Measurements from ENCODE around the gene ZBTB7B.

Gene ZBTB7B

GRCh38 chr1:154998818-154999570 lies 3.6 kb upstream of the ZBTB7B start:
- no peaks in the 10 kb centered on the region for H3K27me3 ChIP-seq (ENCODE audit: low read depth)
- no peaks in the 10 kb centered on the region for H3K36me3 ChIP-seq (replicated peaks)
- H3K9me3 ChIP-seq = no peaks in the 10 kb centered on the region
- peak overlapping the region; percentile 77 for H3K4me3 ChIP-seq
- in situ Hi-C loops (cut with MboI; ENCODE audit: low sequenced_read_pairs) = loop anchor here (5.0 kb wide), 1 partner anchor 63 kb away; the partner anchor contains the start of gene EFNA4
- peak; percentile 73 to 91 for DNase-seq (ENCODE audit: low spot score in 2 of 2)
- H3K4me1 ChIP-seq = peaks cover 17% of the 10 kb centered on the region

- H3K27me3 ChIP-seq (ENCODE audit: low read depth) = no peaks in the 10 kb centered on the region
- H3K9me3 ChIP-seq = no peaks in the 10 kb centered on the region
- peaks cover 22% of the 10 kb centered on the region for H3K4me1 ChIP-seq
- no peaks in the 10 kb centered on the region; the same call in 1 of the 2 replicates for H3K36me3 ChIP-seq (replicated peaks)
- DNase-seq (ENCODE audit: low spot score in 2 of 2) = peak; percentile 65 to 76
- H3K4me3 ChIP-seq = peak overlapping the region; percentile 77
- in situ Hi-C loops (cut with MboI; ENCODE audit: low sequenced_read_pairs) = loop anchor here (5.0 kb wide), 1 partner anchor 63 kb away; the partner anchor contains the start of gene EFNA4
These were observed 2.8 kb upstream of the ZBTB7B start for GRCh38 chr1:154999571-155000410.

DNA sequence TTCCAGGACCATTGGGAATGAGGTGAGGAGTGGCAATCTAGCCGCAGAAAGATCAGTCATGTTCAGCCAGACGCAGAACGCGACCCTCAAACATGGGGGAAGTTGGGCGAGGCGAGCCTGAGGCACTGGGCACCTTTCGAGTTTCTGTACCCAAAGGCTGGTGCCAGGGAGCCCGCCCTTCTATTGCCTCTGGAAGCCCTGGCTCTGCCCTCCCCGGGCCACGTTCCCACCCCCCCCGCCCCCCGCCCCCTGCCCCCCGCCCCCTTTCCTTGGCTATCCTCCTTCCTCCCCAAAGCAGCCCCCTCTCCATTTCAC lies 2.2 kb upstream of the ZBTB7B start:
- peak overlapping the region; percentile 77 for H3K4me3 ChIP-seq
- H3K9me3 ChIP-seq = no peaks in the 10 kb centered on the region
- DNase-seq (ENCODE audit: low spot score in 2 of 2) = no peak
- no peaks in the 10 kb centered on the region for H3K27me3 ChIP-seq (ENCODE audit: low read depth)
- no peaks in the 10 kb centered on the region; the same call in 1 of the 2 replicates for H3K36me3 ChIP-seq (replicated peaks)
- in situ Hi-C loops (cut with MboI; ENCODE audit: low sequenced_read_pairs) = no loop called here
- peaks cover 22% of the 10 kb centered on the region for H3K4me1 ChIP-seq

GRCh38 chr1:155000726-155001424 lies 1.7 kb upstream of the ZBTB7B start:
- no peaks in the 10 kb centered on the region; the same call in 1 of the 2 replicates for H3K36me3 ChIP-seq (replicated peaks)

GRCh38 chr1:155001425-155001674 lies 1.3 kb upstream of the ZBTB7B start:
- H3K4me3 ChIP-seq = peak overlapping the region; percentile 77
- DNase-seq (ENCODE audit: low spot score in 2 of 2) = peak in 1 of 2 experiments; percentile 46

More at GRCh38 chr1:155000726-155001424, 1.7 kb upstream of the ZBTB7B start:
- in situ Hi-C loops (cut with MboI; ENCODE audit: low sequenced_read_pairs) = no loop called here
- peaks cover 20% of the 10 kb centered on the region for H3K4me1 ChIP-seq
- peak overlapping the region; percentile 77 for H3K4me3 ChIP-seq
- DNase-seq (ENCODE audit: low spot score in 2 of 2) = peak; percentile 82 to 96
- H3K27me3 ChIP-seq (ENCODE audit: low read depth) = no peaks in the 10 kb centered on the region
- H3K9me3 ChIP-seq = no peaks in the 10 kb centered on the region

DNA sequence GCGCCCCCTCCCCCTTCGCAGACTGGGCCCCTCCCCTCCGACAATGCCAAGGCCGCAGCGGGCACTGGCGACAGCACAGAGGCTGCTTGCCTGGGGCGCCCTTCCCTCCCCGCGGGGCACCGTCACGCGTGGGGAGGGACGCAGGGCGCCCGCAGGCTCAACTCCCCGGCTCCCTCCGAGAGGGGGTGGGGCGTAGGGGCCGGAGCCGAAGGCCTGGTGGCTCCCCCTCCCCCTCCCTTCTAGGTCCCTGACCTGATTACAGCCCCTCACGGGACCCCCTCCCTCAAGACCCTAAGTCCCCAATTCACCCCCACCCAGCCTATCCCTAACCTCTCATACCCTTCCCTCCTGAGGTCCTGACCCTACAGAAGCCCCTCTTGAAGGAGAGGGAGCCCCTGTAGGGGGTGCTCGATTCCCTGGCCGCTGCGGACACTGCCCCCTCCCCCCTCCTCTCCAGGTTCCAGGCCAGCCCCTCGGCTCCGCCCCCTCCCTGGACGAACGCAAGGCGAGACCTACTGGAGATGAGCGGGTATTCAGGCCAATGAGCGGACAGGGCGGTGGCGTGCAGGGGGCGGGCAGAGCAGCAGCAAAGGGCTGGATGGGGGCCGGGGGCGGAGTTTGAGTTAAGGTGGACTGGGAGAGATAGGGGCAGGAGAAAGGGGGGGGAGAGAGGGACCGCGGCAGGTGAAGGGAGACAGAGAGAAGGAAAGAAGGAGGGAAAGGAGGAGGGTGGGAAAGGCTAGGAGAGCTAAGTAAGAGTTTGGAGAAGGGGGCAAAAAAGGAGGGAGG lies 733 bp upstream of the ZBTB7B start:
- H3K4me3 ChIP-seq = peak overlapping the region; percentile 77
- in situ Hi-C loops (cut with MboI; ENCODE audit: low sequenced_read_pairs) = no loop called here
- DNase-seq (ENCODE audit: low spot score in 2 of 2) = peak; percentile 98 to 100
- H3K9me3 ChIP-seq = no peaks in the 10 kb centered on the region
- no peaks in the 10 kb centered on the region; the same call in 1 of the 2 replicates for H3K36me3 ChIP-seq (replicated peaks)
- H3K27me3 ChIP-seq (ENCODE audit: low read depth) = no peaks in the 10 kb centered on the region
- peaks cover 20% of the 10 kb centered on the region for H3K4me1 ChIP-seq

More at GRCh38 chr1:155001425-155001674, 1.3 kb upstream of the ZBTB7B start:
- Histone ChIP-seq H3K4me1 (peaks cover 20% of the 10 kb centered on the region), H3K9me3 (no peaks in the 10 kb centered on the region), H3K27me3 (ENCODE audit: low read depth) (no peaks in the 10 kb centered on the region), H3K36me3 (replicated peaks) (no peaks in the 10 kb centered on the region; the same call in 1 of the 2 replicates)
- in situ Hi-C loops (cut with MboI; ENCODE audit: low sequenced_read_pairs) = no loop called here

- Histone ChIP-seq H3K27me3 (ENCODE audit: low read depth) (no peaks in the 10 kb centered on the region), H3K4me1 (peaks cover 20% of the 10 kb centered on the region), H3K4me3 (peak overlapping the region; percentile 77), H3K9me3 (no peaks in the 10 kb centered on the region), H3K36me3 (replicated peaks) (no peaks in the 10 kb centered on the region; the same call in 1 of the 2 replicates)
- in situ Hi-C loops (cut with MboI; ENCODE audit: low sequenced_read_pairs) = no loop called here
- peak in 1 of 2 experiments; percentile 52 for DNase-seq (ENCODE audit: low spot score in 2 of 2)
These were observed 694 bp downstream of the ZBTB7B start for GRCh38 chr1:155003227-155003765.

DNA sequence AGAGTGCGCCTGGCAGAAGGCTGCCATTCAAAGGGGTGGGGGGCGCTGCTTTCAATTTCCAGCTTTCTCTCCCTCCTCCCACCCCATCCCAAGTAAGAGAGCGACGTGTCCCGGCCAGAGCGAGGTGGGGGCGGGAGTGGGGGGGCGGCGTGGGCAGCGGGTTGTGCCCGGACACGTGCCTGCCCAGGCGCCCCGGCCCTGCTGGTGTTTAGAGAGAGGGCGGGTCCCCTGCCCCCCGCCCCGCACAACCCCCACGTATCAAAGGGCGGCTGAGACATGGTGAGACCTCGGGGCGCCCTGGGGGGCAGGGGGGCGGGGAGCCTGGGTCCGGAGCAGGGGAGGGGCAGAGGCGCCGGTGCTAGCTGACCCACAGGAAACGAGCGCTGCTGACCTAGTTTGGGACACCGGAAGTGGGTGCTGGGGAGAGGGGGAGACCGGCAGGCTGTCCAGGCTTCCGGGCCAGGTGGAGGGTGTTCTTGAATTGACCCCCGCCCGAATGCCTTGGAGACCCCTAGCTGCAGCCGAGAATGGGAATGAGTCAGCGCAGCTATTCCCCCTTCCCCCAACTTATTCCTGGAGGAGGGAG lies 1.3 kb downstream of the ZBTB7B start:
- Histone ChIP-seq H3K9me3 (no peaks in the 10 kb centered on the region), H3K36me3 (replicated peaks) (no peaks in the 10 kb centered on the region; the same call in 1 of the 2 replicates), H3K4me1 (peaks cover 18% of the 10 kb centered on the region), H3K4me3 (peak overlapping the region; percentile 77), H3K27me3 (ENCODE audit: low read depth) (no peaks in the 10 kb centered on the region)
- DNase-seq (ENCODE audit: low spot score in 2 of 2) = peak; percentile 33 to 72
- in situ Hi-C loops (cut with MboI; ENCODE audit: low sequenced_read_pairs) = no loop called here

DNA sequence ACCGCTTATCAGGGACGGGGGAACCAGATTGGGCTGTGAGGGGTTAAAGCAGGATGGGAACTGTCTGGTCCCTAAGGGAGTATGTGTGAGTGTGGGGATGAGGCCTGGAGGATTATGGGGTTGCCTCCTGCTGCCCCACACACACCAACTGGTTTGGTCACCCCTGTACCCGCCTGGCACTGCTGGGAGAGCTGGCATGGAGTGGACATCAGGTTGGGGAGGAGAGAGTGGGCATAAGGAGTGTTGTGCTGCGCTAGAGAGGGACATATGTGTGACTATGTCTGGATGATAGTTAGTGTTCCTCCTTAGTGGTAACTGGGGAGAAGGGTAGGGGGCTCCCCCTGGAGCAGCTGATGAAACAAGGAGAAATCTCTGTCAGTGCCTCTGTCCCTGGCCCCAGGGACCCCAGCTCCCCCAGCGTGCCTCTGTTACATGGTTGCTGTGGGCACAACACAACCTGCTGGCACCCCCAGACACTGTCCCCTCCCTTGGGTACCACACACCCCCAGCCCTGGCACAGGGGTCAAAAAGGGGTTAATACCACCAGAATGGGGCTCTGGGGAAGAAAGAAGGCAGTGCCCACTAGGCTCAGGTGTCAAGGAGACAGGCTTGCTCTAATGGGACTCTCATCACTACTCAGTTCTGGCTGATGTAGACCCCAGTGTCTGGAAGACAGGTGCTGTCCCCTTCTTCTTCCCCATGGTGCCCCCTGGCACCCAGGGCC lies 1.9 kb downstream of the ZBTB7B start:
- Histone ChIP-seq H3K4me1 (peaks cover 13% of the 10 kb centered on the region), H3K27me3 (ENCODE audit: low read depth) (no peaks in the 10 kb centered on the region), H3K9me3 (no peaks in the 10 kb centered on the region), H3K36me3 (replicated peaks) (no peaks in the 10 kb centered on the region; the same call in 1 of the 2 replicates), H3K4me3 (peak overlapping the region; percentile 77)
- in situ Hi-C loops (cut with MboI; ENCODE audit: low sequenced_read_pairs) = no loop called here
- DNase-seq (ENCODE audit: low spot score in 2 of 2) = no peak

GRCh38 chr1:155005076-155006011 lies 2.7 kb downstream of the ZBTB7B start:
- no peaks in the 10 kb centered on the region for H3K27me3 ChIP-seq (ENCODE audit: low read depth)
- in situ Hi-C loops (cut with MboI; ENCODE audit: low sequenced_read_pairs) = no loop called here
- no peaks in the 10 kb centered on the region for H3K9me3 ChIP-seq
- peaks cover 7% of the 10 kb centered on the region for H3K4me1 ChIP-seq
- H3K4me3 ChIP-seq = no peak overlapping the region
- no peak for DNase-seq (ENCODE audit: low spot score in 2 of 2)
- no peaks in the 10 kb centered on the region; the same call in 1 of the 2 replicates for H3K36me3 ChIP-seq (replicated peaks)

- in situ Hi-C loops (cut with MboI; ENCODE audit: low sequenced_read_pairs) = no loop called here
These were observed 4.0 kb downstream of the ZBTB7B start for GRCh38 chr1:155006601-155007101.

More at GRCh38 chr1:155006601-155007101, 4.0 kb downstream of the ZBTB7B start:
- Histone ChIP-seq H3K27me3 (ENCODE audit: low read depth) (no peaks in the 10 kb centered on the region), H3K4me1 (peaks cover 6% of the 10 kb centered on the region), H3K36me3 (replicated peaks) (no peaks in the 10 kb centered on the region; the same call in 1 of the 2 replicates), H3K4me3 (no peak overlapping the region), H3K9me3 (no peaks in the 10 kb centered on the region)
- peak in 1 of 2 experiments; percentile 29 for DNase-seq (ENCODE audit: low spot score in 2 of 2)
